ENCODE measurements around the gene STK39. TPM values are rescaled to one million over a fixed set of nuclear protein-coding genes. Genes with fewer than 3 reads are reported as not detected.

The STK39 gene
- total and polyA plus RNA-seq, 4 donors = 8.5 to 18.7 (median 11.2) TPM

- Histone ChIP-seq H3K27me3 (ENCODE audit: control insufficient read depth in 3 of 3, insufficient read depth in 3 of 3, low read length in 2 of 3) (no peaks in the 10 kb centered on the region), H3K36me3 (ENCODE audit: control insufficient read depth in 4 of 4, insufficient read depth in 4 of 4, low read length in 4 of 4) (no peaks in the 10 kb centered on the region), H3K9me3 (ENCODE audit: control insufficient read depth in 4 of 4, insufficient read depth in 3 of 4, low read length in 3 of 4) (no peaks in the 10 kb centered on the region), H3K4me1 (ENCODE audit: control insufficient read depth in 5 of 5, insufficient read depth in 5 of 5, low read length in 5 of 5) (peaks cover 0 to 40% (median 9%) of the 10 kb centered on the region in 5 donors), H3K9ac (ENCODE audit: insufficient read depth in 1 of 2, low read length in 2 of 2) (no peak overlapping the region), H3K4me3 (no peak overlapping the region), H3K27ac (ENCODE audit: low read depth in 1 of 2, low read length in 1 of 2) (no peak overlapping the region)
- no peak for TF ChIP-seq CTCF (IDR thresholded peaks at IDR 0.05; ENCODE audit: control extremely low read depth, extremely low read depth)
- peak in 2 of 3 donors; percentile 12 to 57 for DNase-seq
- no peak for ATAC-seq (ENCODE audit: insufficient read depth, low FRiP score)
- WGBS, 2 donors = 70 to 85% methylated on average over 1 of the region's 1 CpG
These were observed 255.1 kb downstream of the STK39 start for GRCh38 chr2:167992278-167992677.

GRCh38 chr2:167990062-167990461, 257.3 kb downstream of the STK39 start:
- H3K9ac ChIP-seq (ENCODE audit: insufficient read depth in 1 of 2, low read length in 2 of 2) = no peak overlapping the region
- peaks cover 0 to 48% (median 9%) of the 10 kb centered on the region in 5 donors for H3K4me1 ChIP-seq (ENCODE audit: control insufficient read depth in 5 of 5, insufficient read depth in 5 of 5, low read length in 5 of 5)
- H3K27ac ChIP-seq (ENCODE audit: low read depth in 1 of 2, low read length in 1 of 2) = no peak overlapping the region
- no peaks in the 10 kb centered on the region for H3K9me3 ChIP-seq (ENCODE audit: control insufficient read depth in 4 of 4, insufficient read depth in 3 of 4, low read length in 3 of 4)
- H3K27me3 ChIP-seq (ENCODE audit: control insufficient read depth in 3 of 3, insufficient read depth in 3 of 3, low read length in 2 of 3) = no peaks in the 10 kb centered on the region
- ATAC-seq (ENCODE audit: insufficient read depth, low FRiP score) = no peak
- no peak for TF ChIP-seq CTCF (IDR thresholded peaks at IDR 0.05; ENCODE audit: control extremely low read depth, extremely low read depth)
- H3K36me3 ChIP-seq (ENCODE audit: control insufficient read depth in 4 of 4, insufficient read depth in 4 of 4, low read length in 4 of 4) = peaks cover 0 to 3% (median 0%) of the 10 kb centered on the region in 4 donors
- H3K4me3 ChIP-seq = no peak overlapping the region
- no peak for DNase-seq
- 86% methylated on average over 4 of the region's 4 CpGs for WGBS, 2 donors

GRCh38 chr2:167988296-167988695, 259.1 kb downstream of the STK39 start:
- TF ChIP-seq CTCF (IDR thresholded peaks at IDR 0.05; ENCODE audit: control extremely low read depth, extremely low read depth) = no peak
- Histone ChIP-seq H3K9ac (ENCODE audit: insufficient read depth in 1 of 2, low read length in 2 of 2) (no peak overlapping the region), H3K36me3 (ENCODE audit: control insufficient read depth in 4 of 4, insufficient read depth in 4 of 4, low read length in 4 of 4) (peaks cover 0 to 3% (median under 1%) of the 10 kb centered on the region in 4 donors), H3K4me1 (ENCODE audit: control insufficient read depth in 5 of 5, insufficient read depth in 5 of 5, low read length in 5 of 5) (peaks cover 0 to 53% (median 9%) of the 10 kb centered on the region in 5 donors), H3K27me3 (ENCODE audit: control insufficient read depth in 3 of 3, insufficient read depth in 3 of 3, low read length in 2 of 3) (no peaks in the 10 kb centered on the region), H3K4me3 (no peak overlapping the region), H3K9me3 (ENCODE audit: control insufficient read depth in 4 of 4, insufficient read depth in 3 of 4, low read length in 3 of 4) (no peaks in the 10 kb centered on the region), H3K27ac (ENCODE audit: low read depth in 1 of 2, low read length in 1 of 2) (no peak overlapping the region)
- DNase-seq = no peak
- ATAC-seq (ENCODE audit: insufficient read depth, low FRiP score) = no peak
- WGBS, 2 donors = 99 to 100% methylated on average over 2 of the region's 2 CpGs

GRCh38 chr2:167987558-167987957, 259.8 kb downstream of the STK39 start:
- no peak for TF ChIP-seq CTCF (IDR thresholded peaks at IDR 0.05; ENCODE audit: control extremely low read depth, extremely low read depth)
- no peak overlapping the region for H3K27ac ChIP-seq (ENCODE audit: low read depth in 1 of 2, low read length in 1 of 2)
- no peaks in the 10 kb centered on the region for H3K9me3 ChIP-seq (ENCODE audit: control insufficient read depth in 4 of 4, insufficient read depth in 3 of 4, low read length in 3 of 4)
- 90 to 93% methylated on average over 1 of the region's 1 CpG for WGBS, 2 donors
- peak in 2 of 3 donors; percentile 51 to 71 for DNase-seq
- H3K36me3 ChIP-seq (ENCODE audit: control insufficient read depth in 4 of 4, insufficient read depth in 4 of 4, low read length in 4 of 4) = peaks cover 0 to 3% (median under 1%) of the 10 kb centered on the region in 4 donors
- peaks cover 0 to 53% (median 9%) of the 10 kb centered on the region in 5 donors for H3K4me1 ChIP-seq (ENCODE audit: control insufficient read depth in 5 of 5, insufficient read depth in 5 of 5, low read length in 5 of 5)
- no peak for ATAC-seq (ENCODE audit: insufficient read depth, low FRiP score)
- no peaks in the 10 kb centered on the region for H3K27me3 ChIP-seq (ENCODE audit: control insufficient read depth in 3 of 3, insufficient read depth in 3 of 3, low read length in 2 of 3)
- H3K9ac ChIP-seq (ENCODE audit: insufficient read depth in 1 of 2, low read length in 2 of 2) = no peak overlapping the region
- H3K4me3 ChIP-seq = no peak overlapping the region
